ENCODE results near the gene ALDH3A1.
"Not testable (repeated sequence)": the region's sequence is repeated elsewhere in the genome, so short reads cannot be mapped to it uniquely, and the experiment has no call there.

The ALDH3A1 gene

DNA sequence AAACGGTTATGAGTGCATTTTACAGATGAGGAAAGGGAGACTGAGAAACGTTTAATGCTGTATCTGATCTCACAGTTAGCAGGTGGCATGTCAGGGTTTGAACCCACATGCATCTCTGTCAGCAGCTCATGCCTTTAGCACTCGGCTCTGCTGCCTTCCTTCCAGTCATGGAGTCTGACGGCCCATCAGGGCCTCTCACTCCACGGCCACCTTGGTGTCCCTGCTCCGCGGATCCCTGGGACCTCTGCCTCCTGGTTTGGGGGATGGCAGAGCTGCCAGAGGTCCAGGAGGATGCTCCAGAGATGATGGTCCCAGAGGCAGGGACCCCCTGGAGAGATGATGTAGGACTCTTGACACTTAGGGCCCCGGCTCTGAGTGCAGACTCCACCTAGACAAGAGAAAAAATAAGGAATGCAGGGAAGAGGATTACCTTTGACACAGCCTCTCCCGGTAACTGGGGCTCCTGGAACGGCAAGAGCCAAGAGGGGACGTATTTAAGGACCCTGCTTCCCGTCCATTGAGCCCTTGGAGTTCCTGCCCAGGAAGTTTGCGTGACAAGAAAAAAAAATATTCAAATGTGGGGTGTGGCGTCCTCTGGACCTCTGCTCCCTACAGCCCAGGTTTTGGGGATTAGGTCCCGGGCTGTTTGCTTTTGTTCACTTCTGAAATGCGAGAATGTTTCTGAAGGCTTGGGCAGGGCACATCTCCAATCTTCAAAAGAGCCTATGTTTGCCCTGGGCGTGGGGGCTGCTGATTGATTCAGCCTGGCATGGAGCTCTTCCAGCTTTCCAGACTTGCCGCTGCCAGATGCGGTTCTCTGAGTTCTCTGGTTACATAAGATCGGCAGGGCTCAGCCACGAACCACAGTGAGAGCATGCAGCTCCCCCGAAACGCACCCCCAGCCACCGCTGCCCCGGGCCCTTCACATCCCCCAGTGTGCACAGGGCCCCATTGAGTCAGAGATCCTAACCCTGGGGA, at the start of gene ALDH3A1:
Gene ALDH3A1 (minus strand): TSS at position 470 of the 978 bp plus-strand sequence. CDS start 3,169 bp downstream, outside the sequence.
- no peak for DNase-seq (ENCODE audit: low read depth in 2 of 2)

DNA sequence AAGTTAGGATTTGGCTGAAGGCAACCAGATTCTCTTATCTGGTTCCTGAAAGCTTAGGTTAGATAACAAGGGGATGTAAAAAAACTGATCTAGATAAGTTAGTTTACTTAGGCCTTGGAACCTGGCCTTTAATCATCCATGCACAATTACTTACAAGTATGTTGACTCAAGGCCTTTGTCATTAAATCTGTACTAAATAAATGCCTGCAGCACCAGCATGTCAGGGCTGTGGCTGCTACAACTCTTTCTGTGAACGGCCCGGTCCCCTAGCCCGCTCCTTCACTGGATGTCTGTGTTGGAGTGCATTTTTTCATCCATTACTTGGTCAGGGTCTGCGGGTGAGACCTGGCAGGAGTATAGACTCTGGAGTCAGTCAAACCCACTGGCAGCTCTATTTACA, 48.4 kb upstream of the ALDH3A1 start:
- no peak for DNase-seq (ENCODE audit: low read depth in 2 of 2)

DNA sequence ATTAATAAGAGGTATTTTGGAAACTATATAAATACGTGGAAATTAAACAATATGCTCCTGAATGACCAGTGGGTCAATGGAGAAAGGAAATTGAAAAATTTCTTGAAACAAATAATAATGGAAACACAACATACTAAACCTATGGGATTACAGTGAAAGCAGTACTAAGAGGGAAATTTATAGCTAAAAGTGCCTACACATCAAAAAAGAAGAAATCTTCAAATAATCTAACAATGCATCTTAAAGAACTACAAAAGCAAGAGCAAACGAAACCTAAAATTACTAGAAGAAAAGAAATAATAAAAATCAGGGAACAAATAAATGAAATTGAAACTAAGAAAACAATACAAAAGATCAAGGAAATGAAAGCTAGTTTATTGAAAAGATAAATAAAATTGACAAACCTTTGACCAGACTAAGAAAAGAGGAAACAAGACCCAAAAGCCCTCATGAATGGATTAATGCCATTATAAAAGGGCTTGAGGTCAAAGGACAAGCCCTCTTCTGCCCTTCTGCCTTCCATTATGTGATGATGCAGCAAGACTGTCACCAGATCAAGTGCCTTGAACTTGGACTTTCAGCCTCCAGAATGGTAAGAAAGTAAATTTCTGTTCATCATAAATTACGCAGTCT, 43.9 kb upstream of the ALDH3A1 start:
- no peak for DNase-seq (ENCODE audit: low read depth in 2 of 2)

DNA sequence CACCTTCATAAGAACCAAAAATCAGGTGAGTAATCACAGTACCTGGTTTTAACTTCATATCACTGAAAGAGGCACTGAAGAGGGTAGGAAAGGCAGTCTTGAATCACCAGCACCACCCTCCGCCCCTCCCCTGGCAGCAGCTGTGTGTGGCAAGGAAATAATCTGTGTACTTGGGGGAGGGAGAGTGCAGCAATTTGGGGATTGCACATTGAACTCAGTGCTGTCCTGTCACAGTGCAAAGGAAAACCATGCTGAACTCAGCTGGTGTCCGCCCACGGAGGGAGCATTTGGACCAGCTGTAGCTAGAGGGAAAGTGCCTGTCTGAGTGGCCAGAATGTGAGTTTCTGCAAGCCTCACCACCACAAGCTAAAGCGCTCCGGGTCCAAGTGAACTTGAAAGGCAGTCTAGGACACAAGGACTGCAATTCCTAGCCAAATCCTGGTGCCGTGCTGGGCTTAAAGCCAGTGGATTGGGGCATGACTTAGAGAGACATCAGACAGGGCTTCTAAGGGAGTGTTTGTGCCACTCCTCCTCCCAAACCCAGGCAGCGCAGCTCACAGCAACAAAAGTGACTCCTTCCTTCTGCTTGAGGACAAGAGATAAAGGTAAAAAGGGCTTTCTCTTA, 39.7 kb upstream of the ALDH3A1 start:
- no peak for DNase-seq (ENCODE audit: low read depth in 2 of 2)

DNA sequence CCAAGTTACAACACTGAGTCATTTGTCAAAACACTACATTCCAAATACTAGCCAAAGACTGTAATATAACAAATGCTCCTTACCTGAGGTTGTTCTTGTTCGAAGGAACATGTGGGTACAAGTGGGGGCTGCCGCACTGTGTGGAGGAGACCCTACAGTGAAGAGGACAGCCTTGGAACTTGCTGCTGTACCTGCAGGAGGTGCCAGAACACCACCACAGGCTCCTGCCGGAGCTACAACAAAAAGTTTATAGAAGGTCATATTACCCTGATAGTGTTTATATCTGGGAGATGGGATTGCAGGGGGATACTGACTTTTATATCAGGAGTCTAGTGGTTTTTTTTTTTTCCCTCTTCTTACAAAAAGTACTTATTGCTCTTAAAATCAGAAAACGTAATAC, 37.8 kb upstream of the ALDH3A1 start:
- DNase-seq (ENCODE audit: low read depth in 2 of 2) = no peak

DNA sequence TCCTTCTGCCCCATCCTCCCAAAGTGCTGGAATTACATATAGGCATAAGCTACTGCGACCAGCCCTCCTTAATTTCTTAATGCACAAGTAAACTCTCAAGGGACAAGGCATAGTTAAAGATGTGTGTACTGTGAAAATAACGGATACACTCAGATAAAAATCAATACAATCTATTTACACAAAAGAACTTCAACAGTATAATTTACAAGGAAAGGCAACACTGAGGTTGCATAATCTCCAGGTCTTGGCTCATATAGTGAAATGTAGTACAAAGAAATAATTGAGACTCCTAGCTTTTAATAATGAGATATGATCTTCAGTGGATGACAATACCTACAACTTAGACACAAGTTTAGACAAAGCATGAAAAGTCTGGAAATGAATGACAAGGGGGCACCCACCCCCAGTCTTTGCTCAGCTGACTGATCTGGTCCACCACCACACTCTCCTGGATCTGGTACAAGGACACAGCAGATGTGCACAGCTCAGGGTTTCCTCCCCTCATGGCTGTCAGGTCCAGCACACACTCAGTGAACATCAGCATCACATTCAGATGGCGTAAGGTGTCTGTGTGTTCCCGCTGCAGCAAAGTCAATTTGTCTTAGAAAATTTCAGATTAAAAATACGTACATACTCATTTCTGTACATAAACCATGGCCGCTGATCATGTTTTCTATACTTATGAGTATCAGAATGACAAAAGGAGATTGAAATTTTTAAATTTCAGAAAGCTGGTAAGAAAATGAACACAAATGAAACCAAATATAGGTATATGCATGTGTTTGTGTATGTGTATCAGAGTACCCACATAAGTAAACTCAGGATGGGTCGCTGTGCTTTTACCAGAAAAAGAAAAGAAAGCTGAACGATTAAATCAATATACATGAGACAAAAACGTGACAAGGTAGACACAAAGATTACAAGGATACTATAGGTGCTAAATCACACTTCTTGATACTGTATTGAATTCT, 33.7 kb upstream of the ALDH3A1 start:
- DNase-seq (ENCODE audit: low read depth in 2 of 2) = no peak

DNA sequence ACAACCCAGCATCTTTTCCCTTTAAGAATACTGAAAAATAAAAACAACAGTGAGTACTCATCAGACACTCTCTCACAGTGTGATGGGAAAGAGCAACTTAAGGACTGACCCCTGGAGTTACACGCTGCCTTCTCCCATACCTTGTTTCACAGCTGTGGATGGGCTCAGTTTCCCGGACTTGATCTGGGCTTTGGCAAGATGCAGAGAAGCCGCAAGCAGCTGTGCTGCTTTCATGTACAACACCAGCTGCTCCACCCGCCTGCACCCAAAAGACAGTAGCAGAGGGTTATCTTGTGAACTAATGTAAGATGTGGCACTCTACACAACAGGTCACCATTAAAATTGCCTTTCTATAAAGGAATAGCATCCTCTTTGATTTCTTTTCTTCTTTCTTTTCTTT, 32.7 kb upstream of the ALDH3A1 start:
- no peak for DNase-seq (ENCODE audit: low read depth in 2 of 2)

DNA sequence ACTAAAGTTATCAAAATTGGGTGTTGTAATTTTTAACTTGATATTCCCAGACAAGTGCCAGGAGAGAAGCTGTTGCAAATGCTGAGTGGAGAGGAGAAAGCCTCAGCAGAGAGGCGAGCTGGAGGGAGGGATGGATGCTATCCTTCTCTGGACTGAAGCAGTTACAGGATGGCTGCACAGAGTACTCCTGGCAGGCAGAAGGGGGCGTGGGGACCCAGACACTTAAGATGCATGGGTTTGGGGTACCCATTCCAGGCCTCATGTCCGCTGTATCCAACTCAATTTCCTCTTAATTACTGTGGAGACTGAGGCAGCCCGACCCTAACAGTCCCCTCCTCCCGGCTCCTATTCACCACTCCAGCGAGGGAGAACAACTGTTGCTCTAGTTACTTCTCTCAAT, 25.4 kb upstream of the ALDH3A1 start:
- no peak for DNase-seq (ENCODE audit: low read depth in 2 of 2)

DNA sequence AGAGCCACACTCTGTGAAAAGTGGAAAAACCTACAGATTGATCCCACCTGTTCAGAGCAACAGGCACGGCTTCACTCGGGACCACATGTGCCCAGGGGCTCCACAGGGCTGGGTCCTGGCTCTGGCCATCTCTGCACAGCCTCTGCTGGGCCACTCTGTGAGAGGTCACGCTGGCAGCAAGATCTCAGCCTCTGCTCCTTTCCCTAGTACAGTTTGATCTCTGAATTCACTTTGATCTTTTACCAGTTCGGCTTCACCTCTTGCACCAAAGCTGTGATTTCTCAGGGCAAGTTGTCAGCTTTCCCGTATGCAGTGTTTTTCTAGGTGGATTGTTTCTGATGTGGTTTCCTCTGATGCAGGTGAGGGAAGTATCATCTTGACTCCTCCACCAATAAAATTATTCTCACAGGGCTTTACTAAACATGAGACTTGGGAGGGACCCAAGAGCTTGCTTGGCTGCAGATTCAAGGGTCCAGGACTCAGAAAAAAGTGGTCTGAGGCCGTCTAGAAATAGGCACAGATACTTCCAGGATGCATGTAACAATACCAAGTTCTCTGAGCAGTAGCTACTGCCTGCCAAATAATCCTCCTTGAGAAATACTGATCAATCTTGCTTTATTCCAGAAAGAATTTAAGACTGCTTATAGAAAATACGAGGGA, 24.0 kb upstream of the ALDH3A1 start:
- DNase-seq (ENCODE audit: low read depth in 2 of 2) = no peak

DNA sequence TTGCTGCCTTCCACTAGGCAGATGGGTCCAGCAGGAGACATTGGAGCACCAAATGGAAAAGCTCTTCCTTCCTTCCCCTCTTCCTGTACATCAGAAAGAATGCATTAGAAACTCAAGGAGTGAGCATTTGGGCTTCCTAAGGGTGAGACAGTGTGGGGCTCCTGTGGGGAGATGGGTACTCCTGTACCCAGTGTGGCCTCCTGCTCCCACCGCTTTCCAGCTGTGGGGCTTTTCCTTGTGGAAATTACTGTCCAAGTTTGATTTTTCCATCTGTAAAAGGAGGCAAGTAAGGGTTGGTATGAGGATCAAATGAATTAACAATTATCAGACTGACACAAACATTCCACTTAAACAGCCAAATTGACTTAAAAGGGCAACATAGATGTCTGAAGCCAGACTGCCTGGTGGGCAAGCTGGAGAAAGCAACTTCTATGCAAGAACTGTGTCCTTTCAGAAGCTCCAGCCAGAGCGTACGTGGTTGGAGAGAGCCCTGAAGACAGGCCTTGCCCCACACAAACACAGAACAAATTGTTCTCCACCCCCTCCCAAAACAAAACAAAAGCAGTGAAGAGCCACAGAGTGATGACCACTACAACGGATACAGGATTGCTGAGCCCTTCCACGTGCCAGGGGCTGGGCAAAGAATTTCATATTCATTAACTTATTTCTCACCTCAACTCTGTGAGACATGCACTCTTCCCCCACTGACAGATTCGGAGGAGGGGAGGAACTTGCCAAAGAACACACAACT, 23.1 kb upstream of the ALDH3A1 start:
- no peak for DNase-seq (ENCODE audit: low read depth in 2 of 2)

DNA sequence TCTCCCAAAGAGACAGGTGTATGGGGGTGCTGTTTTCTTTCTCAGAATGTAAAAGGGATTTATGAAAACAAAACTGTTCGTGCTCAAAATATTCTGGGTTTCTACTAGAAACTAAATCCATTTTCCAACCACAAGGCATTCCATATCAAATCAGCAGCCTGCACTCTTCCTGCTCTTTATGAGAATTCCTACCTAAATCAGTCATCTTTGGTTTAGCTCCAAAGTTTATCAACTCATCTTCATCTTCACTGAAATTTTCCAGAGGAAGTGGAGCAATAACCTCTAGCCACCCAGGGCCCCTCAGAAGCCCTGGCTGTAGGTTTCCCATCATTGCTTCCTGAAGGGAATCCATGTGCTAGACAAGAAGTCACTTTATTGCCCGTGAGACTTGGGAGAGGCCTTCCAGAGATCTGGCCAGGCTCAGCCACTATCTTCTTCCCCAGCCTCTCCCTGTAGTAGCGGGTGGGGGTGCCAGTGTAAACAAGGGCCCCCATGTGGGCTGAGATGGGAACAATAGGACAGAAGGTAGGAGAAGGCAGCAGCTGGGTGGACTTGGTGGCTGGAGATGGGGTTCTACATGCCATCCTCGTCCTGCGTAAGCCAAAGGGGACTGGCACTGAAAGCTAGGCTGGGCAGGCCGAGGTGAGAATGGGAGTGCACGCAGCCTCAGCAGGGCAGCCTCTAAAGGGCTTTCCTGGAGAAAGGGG, 22.0 kb upstream of the ALDH3A1 start:
- peak; percentile 46 to 53 for DNase-seq (ENCODE audit: low read depth in 2 of 2)

DNA sequence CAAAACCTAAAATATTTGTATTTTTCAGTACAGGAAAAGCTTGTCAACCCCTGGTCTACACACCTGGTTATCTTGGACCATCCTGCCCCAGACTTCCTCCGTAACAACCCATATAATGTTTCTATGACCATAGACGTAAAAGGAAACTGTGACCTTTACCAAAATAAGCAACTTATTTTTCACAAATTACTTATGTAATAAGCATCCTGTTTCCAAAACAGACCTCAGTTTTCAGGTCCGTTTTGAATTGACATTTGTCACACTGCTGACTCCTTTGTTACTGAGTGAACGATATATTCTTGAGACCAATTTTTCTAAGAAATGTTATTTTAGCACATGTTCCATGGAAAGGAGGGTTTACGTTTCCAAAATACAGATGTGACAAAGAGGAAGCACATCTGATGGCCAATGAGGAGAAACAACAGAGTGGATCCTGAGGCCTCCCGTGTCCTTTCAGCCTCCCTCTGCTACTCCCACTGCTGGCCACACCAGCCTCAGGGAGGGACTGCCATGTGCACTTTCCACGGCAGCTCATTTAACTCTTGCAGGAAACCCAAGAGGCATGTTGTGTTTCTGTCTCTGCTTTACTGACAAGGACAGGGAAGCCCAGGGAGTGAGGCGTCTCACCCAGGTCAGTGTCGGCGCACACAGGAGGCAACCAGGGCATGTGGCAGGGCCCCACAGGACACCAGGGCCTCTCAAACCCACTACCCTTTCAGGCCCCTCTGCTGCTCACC, 20.1 kb upstream of the ALDH3A1 start:
- DNase-seq (ENCODE audit: low read depth in 2 of 2) = no peak

DNA sequence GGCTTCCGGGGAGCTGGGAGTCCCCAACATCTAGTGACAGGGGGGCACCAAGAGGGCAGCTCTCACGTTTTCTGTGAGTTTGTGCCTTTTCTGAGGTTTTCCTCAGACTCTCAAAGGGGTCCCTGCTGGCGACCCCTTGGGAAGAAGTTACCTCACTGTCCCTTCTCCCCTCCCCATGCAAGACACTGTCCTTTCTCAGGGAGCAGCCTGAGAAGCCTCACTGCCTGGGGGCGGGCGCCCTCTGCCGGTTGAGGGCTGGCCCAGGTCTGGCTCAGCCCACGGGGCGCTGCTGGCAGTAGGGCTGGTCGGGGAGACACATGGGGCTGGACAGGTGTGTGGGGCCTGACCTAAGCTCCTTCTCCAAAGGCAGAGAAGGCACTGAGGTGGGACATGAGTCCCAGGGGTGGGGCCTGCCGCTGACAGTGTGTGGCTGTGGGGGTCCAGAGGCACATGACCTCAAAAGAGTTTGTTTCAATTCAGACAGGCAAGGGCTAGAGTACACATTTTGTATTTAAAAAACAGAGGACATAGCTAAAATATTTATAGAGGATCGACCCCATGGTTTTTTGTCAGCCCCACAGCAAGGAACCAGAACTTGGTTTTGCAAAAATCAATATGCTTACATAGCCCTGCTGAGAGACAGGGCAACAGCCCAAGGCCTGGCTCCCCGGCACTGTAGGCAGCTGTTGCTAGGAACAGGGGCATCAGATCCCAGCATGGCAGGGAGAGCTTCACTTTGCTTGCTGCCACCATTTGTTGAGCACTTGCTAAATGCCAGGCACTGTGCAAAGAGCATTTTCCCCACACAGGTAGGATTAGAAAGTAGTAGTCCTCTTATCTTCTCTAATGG, 18.5 kb upstream of the ALDH3A1 start:
- no peak for DNase-seq (ENCODE audit: low read depth in 2 of 2)

DNA sequence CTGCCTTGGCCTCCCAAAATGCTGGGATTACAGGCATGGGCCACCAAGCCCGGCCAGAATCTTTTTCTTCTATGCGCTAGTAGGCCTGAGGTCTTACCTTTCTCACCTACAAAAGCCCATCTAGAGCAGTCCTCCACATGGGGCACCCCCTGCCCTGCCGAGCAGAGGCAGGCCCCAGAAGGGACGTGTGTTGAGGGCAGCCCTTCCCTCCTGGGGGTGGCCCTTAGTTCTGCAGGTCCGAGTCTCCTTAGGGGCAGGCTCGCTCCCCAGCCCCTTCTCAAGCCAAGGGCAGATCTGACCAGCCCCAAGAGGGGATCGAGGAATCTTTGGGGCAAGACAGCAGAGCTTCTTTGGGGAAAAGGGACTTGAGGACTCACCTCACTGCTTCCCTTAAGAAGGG, 17.9 kb upstream of the ALDH3A1 start:
- DNase-seq (ENCODE audit: low read depth in 2 of 2) = no peak

DNA sequence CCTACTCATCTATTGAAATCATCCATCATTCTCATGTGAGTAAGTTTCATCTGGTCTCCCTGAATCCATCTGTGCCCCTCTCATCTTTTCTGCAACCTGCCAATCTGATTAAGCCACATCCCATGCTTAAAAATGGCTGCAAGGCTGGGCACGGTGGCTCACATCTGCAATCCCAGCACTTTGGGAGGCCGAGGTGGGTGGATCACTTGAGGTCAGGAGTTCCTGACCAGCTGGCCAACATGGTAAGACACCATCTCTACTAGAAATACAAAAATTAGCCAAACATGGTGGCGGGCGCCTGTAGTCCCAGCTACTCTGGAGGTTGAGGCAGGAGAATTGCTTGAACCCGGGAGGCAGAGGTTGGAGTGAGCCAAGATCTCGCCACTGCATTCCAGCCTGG, 15.9 kb upstream of the ALDH3A1 start:
- not testable (repeated sequence) for DNase-seq (ENCODE audit: low read depth in 2 of 2)

DNA sequence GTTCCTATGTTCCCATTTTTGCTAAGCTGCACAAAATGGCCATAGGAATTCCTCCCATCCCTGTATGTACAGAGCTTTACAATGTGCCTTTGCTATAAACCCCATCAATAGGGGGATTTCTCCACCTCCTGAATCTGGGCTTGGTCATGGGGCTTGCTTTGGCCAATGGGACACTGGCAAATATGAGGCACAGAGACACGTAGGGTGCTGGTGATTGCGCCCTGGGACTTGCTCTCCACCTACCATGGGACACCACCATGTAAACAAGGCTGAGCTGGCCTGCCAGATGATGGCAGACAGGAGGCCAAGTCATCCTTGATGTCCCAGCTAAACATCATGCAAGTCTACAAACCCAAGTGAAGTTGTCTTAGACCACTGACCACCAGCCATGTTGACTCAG, 15.3 kb upstream of the ALDH3A1 start:
- no peak for DNase-seq (ENCODE audit: low read depth in 2 of 2)

DNA sequence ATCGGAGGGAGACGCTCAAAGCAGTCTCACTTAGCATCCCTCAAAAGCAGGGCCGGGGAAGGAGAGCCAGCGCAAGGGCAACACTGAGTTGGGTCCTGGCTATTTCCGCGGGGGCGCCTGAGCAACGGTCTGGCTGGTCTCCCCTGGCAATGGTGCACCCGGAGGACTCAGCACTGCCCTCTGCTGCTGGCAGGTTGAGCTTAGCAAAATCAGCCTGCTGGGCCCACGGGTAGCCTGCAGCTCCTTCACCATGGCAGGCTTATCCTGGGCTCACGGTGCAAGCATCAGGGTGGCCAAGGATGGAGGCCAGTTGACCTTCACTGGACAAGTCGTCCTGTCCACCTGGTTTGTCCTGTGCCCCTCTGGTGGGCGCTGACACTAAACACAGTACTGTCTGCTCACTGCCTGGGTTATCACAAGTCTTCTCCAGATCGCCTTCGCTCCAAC, 14.4 kb upstream of the ALDH3A1 start:
- peak in 1 of 2 experiments; percentile 6 for DNase-seq (ENCODE audit: low read depth in 2 of 2)

DNA sequence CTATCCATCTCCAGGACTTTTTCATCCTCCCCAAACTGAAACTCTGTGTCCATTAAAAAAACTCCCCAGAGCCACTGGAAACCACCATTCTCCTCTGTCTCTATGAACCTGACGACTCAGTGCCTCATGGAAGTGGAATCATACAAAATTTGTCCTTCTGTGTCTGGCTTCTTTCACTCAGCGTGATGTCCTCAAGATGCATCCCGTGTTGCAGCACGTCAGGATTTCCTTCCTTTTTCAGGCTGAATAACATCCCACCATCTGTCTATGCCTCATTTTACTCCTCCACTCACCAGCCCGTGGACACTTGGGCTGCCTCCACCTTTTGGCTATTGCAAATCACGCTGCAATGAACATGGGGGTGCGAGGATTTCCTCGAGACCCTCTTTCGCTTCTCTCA, 12.6 kb upstream of the ALDH3A1 start:
- no peak for DNase-seq (ENCODE audit: low read depth in 2 of 2)
